ENCODE data around the gene MIS18BP1.

- TF ChIP-seq CTCF (IDR thresholded peaks at IDR 0.05 in 4 of 5, conservative IDR thresholded peaks at IDR 0.05 in 1 of 5) (no peak), POLR2A (IDR thresholded peaks at IDR 0.05) (no peak)
Measured at GRCh38 chr14:45227566-45227965, 25.4 kb downstream of the MIS18BP1 start.

Data from gastrocnemius medialis (tissue), 4 donors.